Measurements from ENCODE around the gene SMC6.

The SMC6 gene

DNA sequence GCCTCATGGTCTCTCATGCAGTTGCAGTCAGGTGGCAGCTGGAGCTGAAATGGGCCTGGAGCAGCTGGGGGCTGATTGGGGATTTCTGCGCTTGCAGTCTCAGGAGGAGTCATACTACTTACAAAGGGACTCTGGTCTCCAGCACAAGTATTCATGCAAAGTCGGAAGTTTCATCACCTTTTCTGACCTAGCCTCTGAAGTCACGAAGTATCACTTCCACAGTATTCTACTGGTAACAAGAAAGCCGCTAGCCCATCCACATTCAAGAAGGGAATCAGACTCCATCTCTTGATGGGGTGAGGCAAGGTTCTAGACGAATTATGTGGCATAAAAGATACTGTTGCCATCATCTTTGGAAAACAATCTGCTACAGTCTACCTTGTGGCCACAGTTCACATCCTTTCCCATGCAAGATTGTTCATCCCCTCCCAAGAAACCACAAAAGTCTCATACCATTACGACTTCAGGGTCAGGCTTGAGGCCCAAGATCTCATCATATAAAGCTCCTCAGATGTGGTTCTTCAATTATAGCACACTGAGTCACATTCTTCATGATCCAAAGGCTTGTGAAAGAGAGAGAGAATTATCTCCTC, 95.3 kb downstream of the SMC6 start:
- TF ChIP-seq, protein P1, sequence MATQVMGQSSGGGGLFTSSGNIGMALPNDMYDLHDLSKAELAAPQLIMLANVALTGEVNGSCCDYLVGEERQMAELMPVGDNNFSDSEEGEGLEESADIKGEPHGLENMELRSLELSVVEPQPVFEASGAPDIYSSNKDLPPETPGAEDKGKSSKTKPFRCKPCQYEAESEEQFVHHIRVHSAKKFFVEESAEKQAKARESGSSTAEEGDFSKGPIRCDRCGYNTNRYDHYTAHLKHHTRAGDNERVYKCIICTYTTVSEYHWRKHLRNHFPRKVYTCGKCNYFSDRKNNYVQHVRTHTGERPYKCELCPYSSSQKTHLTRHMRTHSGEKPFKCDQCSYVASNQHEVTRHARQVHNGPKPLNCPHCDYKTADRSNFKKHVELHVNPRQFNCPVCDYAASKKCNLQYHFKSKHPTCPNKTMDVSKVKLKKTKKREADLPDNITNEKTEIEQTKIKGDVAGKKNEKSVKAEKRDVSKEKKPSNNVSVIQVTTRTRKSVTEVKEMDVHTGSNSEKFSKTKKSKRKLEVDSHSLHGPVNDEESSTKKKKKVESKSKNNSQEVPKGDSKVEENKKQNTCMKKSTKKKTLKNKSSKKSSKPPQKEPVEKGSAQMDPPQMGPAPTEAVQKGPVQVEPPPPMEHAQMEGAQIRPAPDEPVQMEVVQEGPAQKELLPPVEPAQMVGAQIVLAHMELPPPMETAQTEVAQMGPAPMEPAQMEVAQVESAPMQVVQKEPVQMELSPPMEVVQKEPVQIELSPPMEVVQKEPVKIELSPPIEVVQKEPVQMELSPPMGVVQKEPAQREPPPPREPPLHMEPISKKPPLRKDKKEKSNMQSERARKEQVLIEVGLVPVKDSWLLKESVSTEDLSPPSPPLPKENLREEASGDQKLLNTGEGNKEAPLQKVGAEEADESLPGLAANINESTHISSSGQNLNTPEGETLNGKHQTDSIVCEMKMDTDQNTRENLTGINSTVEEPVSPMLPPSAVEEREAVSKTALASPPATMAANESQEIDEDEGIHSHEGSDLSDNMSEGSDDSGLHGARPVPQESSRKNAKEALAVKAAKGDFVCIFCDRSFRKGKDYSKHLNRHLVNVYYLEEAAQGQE (IDR thresholded peaks at IDR 0.05; ENCODE audit: insufficient read depth in 1 of 2, low read depth in 2 of 2, low read length in 2 of 2) = no peak
- TF ChIP-seq FOXP2 (optimal IDR thresholded peaks at IDR 0.05; ENCODE audit: borderline replicate concordance, extremely low read depth, extremely low read length, insufficient read depth) (no peak), SIN3A (IDR thresholded peaks at IDR 0.05; ENCODE audit: borderline replicate concordance, insufficient read depth, low read length) (no peak), TAF1 (IDR thresholded peaks at IDR 0.05; ENCODE audit: borderline replicate concordance, insufficient read depth, low read length) (no peak), POLR2AphosphoS5 (IDR thresholded peaks at IDR 0.05; ENCODE audit: low read depth, low read length) (no peak)

DNA sequence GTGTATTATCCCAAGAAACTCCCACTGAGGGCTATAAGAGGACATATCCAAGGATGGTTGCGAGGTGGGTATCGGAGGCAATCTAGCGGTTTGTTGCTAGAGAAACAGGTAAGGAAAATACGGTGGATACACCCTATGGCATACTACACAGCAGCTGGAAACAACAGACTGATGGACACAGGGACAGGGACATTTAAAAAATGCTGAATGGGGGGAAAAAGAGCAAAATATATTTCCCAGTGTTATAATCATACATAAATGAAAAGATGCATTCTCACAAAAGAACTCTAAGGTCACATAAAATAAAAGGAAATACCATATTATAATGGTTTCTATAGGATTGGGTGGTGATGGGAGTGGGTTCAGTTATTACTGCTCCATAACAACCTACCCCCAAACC, 95.9 kb downstream of the SMC6 start:
- TF ChIP-seq POLR2AphosphoS5 (IDR thresholded peaks at IDR 0.05; ENCODE audit: low read depth, low read length) = no peak

DNA sequence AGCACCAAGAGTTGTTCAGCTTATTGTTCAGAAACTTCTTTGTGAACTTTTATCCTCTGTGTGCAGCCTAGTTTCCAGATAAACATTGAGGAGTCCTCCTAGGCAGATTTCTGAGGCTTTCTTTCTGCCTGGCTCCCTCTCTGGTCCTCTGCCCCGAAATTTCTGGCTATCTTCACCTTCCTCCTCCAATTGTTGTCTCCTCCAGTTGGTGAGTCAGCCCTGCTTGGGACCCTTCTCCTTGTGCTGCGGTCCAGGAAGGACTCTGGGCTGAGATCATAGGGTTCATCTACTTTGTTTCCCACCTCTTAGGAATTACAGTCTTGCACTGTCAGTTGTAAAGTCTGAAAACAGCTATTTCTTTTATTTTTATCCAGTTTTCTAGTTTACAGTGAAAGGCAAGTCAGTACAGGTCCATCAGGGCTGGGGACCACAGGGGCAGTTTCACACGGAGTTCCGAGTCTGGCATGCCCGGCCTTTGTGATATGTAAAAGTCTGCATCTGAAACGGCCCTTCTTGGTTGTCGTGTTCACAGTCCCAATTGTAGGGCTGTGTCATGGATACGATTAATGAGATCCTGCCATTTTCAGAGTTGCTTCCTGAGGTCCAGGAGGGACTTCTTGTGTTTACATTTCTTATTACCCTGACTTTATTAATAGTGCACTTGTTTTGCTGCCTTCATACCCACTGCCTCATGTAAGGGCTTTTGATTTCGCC, 100.8 kb downstream of the SMC6 start:
- no peak for TF ChIP-seq POLR2AphosphoS5 (IDR thresholded peaks at IDR 0.05; ENCODE audit: low read depth, low read length)
- no peak for TF ChIP-seq TAF1 (IDR thresholded peaks at IDR 0.05; ENCODE audit: borderline replicate concordance, insufficient read depth, low read length)
- TF ChIP-seq, protein P1 (IDR thresholded peaks at IDR 0.05; ENCODE audit: insufficient read depth in 1 of 2, low read depth in 2 of 2, low read length in 2 of 2) = no peak
- TF ChIP-seq SIN3A (IDR thresholded peaks at IDR 0.05; ENCODE audit: borderline replicate concordance, insufficient read depth, low read length) = no peak
- no peak for TF ChIP-seq FOXP2 (optimal IDR thresholded peaks at IDR 0.05; ENCODE audit: borderline replicate concordance, extremely low read depth, extremely low read length, insufficient read depth)

DNA sequence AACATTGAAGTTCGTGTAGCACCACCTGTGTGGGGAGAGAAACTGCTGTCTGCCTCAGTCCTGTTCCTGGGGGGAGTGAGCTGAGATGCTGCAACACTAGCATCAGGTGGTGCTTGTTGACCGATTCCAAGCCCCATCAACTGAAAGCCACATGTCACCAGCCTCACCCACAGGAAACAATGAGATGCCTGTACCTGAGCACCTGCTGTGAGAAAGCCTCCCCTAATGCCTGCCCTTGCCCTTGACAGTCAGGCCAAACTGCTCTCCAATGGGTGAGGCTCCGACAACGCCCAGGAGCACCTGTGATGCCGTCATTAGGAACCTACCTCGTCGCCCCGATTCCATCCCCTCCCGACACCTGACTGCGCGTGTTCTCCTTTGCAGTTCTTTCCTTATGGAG, 104.6 kb downstream of the SMC6 start:
- TF ChIP-seq POLR2AphosphoS5 (IDR thresholded peaks at IDR 0.05; ENCODE audit: low read depth, low read length) = no peak
- TF ChIP-seq TAF1 (IDR thresholded peaks at IDR 0.05; ENCODE audit: borderline replicate concordance, insufficient read depth, low read length) = no peak
- TF ChIP-seq FOXP2 (optimal IDR thresholded peaks at IDR 0.05; ENCODE audit: borderline replicate concordance, extremely low read depth, extremely low read length, insufficient read depth) = no peak
- TF ChIP-seq SIN3A (IDR thresholded peaks at IDR 0.05; ENCODE audit: borderline replicate concordance, insufficient read depth, low read length) = no peak
- TF ChIP-seq, protein P1 (IDR thresholded peaks at IDR 0.05; ENCODE audit: insufficient read depth in 1 of 2, low read depth in 2 of 2, low read length in 2 of 2) = no peak

DNA sequence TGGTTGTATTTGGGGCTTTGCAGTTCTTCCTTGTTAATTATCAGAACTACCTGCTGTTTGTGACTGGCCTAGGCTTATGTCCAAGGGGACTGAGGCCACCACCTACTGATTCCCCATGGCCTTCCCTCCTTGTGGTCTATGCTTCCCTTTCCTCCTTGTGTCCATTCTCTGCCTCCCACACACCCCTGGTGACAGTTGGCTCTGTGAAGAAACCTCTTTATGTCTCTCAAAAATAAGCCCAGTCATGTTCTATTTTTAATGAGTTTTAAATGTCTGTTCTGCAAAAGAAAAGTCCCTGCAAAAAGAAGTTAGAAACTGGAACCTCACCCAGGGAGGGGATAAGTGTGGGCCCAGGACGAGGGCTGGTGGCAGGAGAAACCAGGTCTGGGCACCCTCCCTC, 105.0 kb downstream of the SMC6 start:
- TF ChIP-seq, protein P1 (IDR thresholded peaks at IDR 0.05; ENCODE audit: insufficient read depth in 1 of 2, low read depth in 2 of 2, low read length in 2 of 2) = no peak
- no peak for TF ChIP-seq SIN3A (IDR thresholded peaks at IDR 0.05; ENCODE audit: borderline replicate concordance, insufficient read depth, low read length)
- TF ChIP-seq POLR2AphosphoS5 (IDR thresholded peaks at IDR 0.05; ENCODE audit: low read depth, low read length) = no peak
- no peak for TF ChIP-seq TAF1 (IDR thresholded peaks at IDR 0.05; ENCODE audit: borderline replicate concordance, insufficient read depth, low read length)
- TF ChIP-seq FOXP2 (optimal IDR thresholded peaks at IDR 0.05; ENCODE audit: borderline replicate concordance, extremely low read depth, extremely low read length, insufficient read depth) = no peak
